ENCODE results near the gene PRXL2A.

- TF ChIP-seq, protein P1, sequence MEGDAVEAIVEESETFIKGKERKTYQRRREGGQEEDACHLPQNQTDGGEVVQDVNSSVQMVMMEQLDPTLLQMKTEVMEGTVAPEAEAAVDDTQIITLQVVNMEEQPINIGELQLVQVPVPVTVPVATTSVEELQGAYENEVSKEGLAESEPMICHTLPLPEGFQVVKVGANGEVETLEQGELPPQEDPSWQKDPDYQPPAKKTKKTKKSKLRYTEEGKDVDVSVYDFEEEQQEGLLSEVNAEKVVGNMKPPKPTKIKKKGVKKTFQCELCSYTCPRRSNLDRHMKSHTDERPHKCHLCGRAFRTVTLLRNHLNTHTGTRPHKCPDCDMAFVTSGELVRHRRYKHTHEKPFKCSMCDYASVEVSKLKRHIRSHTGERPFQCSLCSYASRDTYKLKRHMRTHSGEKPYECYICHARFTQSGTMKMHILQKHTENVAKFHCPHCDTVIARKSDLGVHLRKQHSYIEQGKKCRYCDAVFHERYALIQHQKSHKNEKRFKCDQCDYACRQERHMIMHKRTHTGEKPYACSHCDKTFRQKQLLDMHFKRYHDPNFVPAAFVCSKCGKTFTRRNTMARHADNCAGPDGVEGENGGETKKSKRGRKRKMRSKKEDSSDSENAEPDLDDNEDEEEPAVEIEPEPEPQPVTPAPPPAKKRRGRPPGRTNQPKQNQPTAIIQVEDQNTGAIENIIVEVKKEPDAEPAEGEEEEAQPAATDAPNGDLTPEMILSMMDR (IDR thresholded peaks at IDR 0.05; ENCODE audit: poor library complexity), result no peak
- TF ChIP-seq EZH2 (IDR thresholded peaks at IDR 0.05; ENCODE audit: borderline replicate concordance) (no peak), EZH2phosphoT487 (IDR thresholded peaks at IDR 0.05; ENCODE audit: low read depth, severe bottlenecking, unreplicated experiment) (no peak)
Observed at GRCh38 chr10:80474597-80474910, 66.2 kb downstream of the PRXL2A start.

Data from hepatocyte (in vitro differentiated cells).